Measurements from ENCODE around the gene ACACB.

Gene ACACB

DNA sequence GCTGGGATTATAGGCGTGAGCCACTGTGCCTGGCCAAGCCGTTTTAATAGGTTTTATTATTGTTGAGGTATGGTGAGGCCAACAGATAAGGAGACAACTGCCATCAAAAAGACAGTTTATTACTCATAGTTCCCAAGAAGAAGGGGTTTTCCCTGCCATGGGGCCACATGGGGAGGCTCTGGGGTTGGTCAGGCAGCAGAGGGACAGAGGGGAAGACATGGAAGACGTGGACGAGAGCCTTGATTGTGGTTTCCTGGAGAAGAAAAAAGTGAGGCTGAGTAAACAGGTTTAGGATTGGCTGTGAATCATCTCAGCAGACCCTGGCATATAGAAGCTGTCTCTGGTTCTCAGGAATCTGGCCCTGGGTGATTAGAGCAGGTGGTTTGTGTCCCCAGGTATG lies 122.8 kb downstream of the ACACB start:
- Histone ChIP-seq H3K27ac (ENCODE audit: low read depth, low read length) (no peak overlapping the region), H3K27me3 (ENCODE audit: control insufficient read depth, insufficient read depth, low read length) (no peaks in the 10 kb centered on the region), H3K4me1 (ENCODE audit: control insufficient read depth, insufficient read depth, low read length) (no peaks in the 10 kb centered on the region), H3K4me3 (ENCODE audit: low read depth, low read length) (no peak overlapping the region), H3K36me3 (ENCODE audit: control insufficient read depth, insufficient read depth, low read length) (peaks cover 27% of the 10 kb centered on the region), H3K9ac (ENCODE audit: low read length) (no peak overlapping the region), H3K9me3 (ENCODE audit: control insufficient read depth, insufficient read depth, low read depth, low read length) (no peaks in the 10 kb centered on the region)

DNA sequence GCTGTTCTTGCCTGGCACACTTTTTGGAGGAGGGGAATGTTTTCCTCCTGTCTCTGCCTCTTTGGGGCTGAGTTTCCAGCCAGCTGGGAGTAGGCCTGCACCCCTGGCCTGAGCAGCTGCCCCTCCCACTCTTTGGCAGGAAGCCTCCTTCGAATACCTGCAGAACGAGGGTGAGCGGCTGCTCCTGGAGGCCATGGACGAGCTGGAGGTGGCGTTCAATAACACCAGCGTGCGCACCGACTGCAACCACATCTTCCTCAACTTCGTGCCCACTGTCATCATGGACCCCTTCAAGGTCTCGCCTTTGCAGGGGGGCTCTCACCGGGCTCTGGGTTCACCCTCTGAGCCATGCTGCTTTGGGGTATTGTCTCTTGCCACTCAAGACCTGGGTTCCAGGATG lies 123.3 kb downstream of the ACACB start:
- Histone ChIP-seq H3K27me3 (ENCODE audit: control insufficient read depth, insufficient read depth, low read length) (no peaks in the 10 kb centered on the region), H3K9ac (ENCODE audit: low read length) (no peak overlapping the region), H3K9me3 (ENCODE audit: control insufficient read depth, insufficient read depth, low read depth, low read length) (no peaks in the 10 kb centered on the region), H3K4me3 (ENCODE audit: low read depth, low read length) (no peak overlapping the region), H3K36me3 (ENCODE audit: control insufficient read depth, insufficient read depth, low read length) (peaks cover 27% of the 10 kb centered on the region), H3K27ac (ENCODE audit: low read depth, low read length) (no peak overlapping the region), H3K4me1 (ENCODE audit: control insufficient read depth, insufficient read depth, low read length) (no peaks in the 10 kb centered on the region)

GRCh38 chr12:109240365-109240764 lies 124.0 kb downstream of the ACACB start:
- Histone ChIP-seq H3K4me1 (ENCODE audit: control insufficient read depth, insufficient read depth, low read length) (no peaks in the 10 kb centered on the region), H3K9ac (ENCODE audit: low read length) (no peak overlapping the region), H3K27me3 (ENCODE audit: control insufficient read depth, insufficient read depth, low read length) (no peaks in the 10 kb centered on the region), H3K36me3 (ENCODE audit: control insufficient read depth, insufficient read depth, low read length) (peaks cover 27% of the 10 kb centered on the region), H3K27ac (ENCODE audit: low read depth, low read length) (no peak overlapping the region), H3K4me3 (ENCODE audit: low read depth, low read length) (no peak overlapping the region), H3K9me3 (ENCODE audit: control insufficient read depth, insufficient read depth, low read depth, low read length) (no peaks in the 10 kb centered on the region)

DNA sequence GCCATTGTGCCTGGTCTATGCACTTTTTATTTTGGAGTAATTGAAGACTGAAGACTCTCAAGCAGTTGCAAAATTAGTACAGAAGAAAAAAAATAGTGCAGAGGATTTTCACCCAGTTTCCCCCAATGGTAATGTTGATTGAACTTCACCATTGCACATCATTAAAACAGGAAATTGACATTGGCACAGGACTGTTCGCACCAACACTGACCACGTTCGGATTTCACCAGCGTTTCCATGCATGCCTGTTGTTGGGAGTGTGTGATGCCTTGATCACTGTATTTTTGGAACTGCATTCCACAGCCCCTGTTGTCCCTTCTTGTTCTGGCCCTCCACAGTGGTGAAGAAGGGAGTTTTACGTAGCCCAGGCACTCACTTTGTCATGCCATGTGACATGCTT lies 125.5 kb downstream of the ACACB start:
- no peaks in the 10 kb centered on the region for H3K9me3 ChIP-seq (ENCODE audit: control insufficient read depth, insufficient read depth, low read depth, low read length)
- H3K27ac ChIP-seq (ENCODE audit: low read depth, low read length): no peak overlapping the region
- peaks cover 36% of the 10 kb centered on the region for H3K36me3 ChIP-seq (ENCODE audit: control insufficient read depth, insufficient read depth, low read length)
- no peak overlapping the region for H3K9ac ChIP-seq (ENCODE audit: low read length)
- no peaks in the 10 kb centered on the region for H3K27me3 ChIP-seq (ENCODE audit: control insufficient read depth, insufficient read depth, low read length)
- H3K4me1 ChIP-seq (ENCODE audit: control insufficient read depth, insufficient read depth, low read length): no peaks in the 10 kb centered on the region
- H3K4me3 ChIP-seq (ENCODE audit: low read depth, low read length): no peak overlapping the region

GRCh38 chr12:109244073-109244472 lies 127.7 kb downstream of the ACACB start:
- H3K27ac ChIP-seq (ENCODE audit: low read depth, low read length): no peak overlapping the region
- no peak overlapping the region for H3K9ac ChIP-seq (ENCODE audit: low read length)
- no peaks in the 10 kb centered on the region for H3K4me1 ChIP-seq (ENCODE audit: control insufficient read depth, insufficient read depth, low read length)
- peaks cover 30% of the 10 kb centered on the region for H3K36me3 ChIP-seq (ENCODE audit: control insufficient read depth, insufficient read depth, low read length)
- no peak overlapping the region for H3K4me3 ChIP-seq (ENCODE audit: low read depth, low read length)
- no peaks in the 10 kb centered on the region for H3K9me3 ChIP-seq (ENCODE audit: control insufficient read depth, insufficient read depth, low read depth, low read length)
- H3K27me3 ChIP-seq (ENCODE audit: control insufficient read depth, insufficient read depth, low read length): no peaks in the 10 kb centered on the region

GRCh38 chr12:109246221-109246620 lies 129.8 kb downstream of the ACACB start:
- Histone ChIP-seq H3K27me3 (ENCODE audit: control insufficient read depth, insufficient read depth, low read length) (no peaks in the 10 kb centered on the region), H3K4me1 (ENCODE audit: control insufficient read depth, insufficient read depth, low read length) (no peaks in the 10 kb centered on the region), H3K36me3 (ENCODE audit: control insufficient read depth, insufficient read depth, low read length) (peaks cover 19% of the 10 kb centered on the region), H3K9ac (ENCODE audit: low read length) (no peak overlapping the region), H3K9me3 (ENCODE audit: control insufficient read depth, insufficient read depth, low read depth, low read length) (no peaks in the 10 kb centered on the region), H3K27ac (ENCODE audit: low read depth, low read length) (no peak overlapping the region), H3K4me3 (ENCODE audit: low read depth, low read length) (no peak overlapping the region)

GRCh38 chr12:109247831-109248654 lies 131.7 kb downstream of the ACACB start:
- Histone ChIP-seq H3K27me3 (ENCODE audit: control insufficient read depth, insufficient read depth, low read length) (no peaks in the 10 kb centered on the region), H3K9me3 (ENCODE audit: control insufficient read depth, insufficient read depth, low read depth, low read length) (peaks cover 4% of the 10 kb centered on the region), H3K36me3 (ENCODE audit: control insufficient read depth, insufficient read depth, low read length) (peaks cover 16% of the 10 kb centered on the region; the same call in 1 of the 2 replicates), H3K4me3 (ENCODE audit: low read depth, low read length) (no peak overlapping the region), H3K27ac (ENCODE audit: low read depth, low read length) (no peak overlapping the region), H3K9ac (ENCODE audit: low read length) (no peak overlapping the region), H3K4me1 (ENCODE audit: control insufficient read depth, insufficient read depth, low read length) (no peaks in the 10 kb centered on the region)

DNA sequence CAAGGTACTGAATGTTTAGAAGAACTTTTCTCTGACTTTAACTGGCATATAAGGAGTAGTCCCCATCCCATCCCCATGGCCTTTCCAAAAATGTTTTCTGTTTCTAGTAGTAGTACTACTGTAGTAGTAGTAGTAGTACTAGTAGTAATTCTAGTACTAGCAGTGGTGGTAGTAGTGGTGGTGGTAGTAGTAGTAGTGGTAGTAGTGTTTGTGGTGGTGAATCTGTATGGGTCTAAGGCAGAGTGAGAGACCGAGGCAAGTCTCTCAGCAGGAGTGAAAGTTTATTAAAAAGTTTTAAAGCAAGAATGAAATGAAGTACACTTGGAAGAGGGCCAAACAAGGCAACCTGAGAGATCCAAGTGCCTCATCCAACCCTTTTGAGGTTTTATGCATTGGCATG lies 134.1 kb downstream of the ACACB start:
- no peaks in the 10 kb centered on the region for H3K4me1 ChIP-seq (ENCODE audit: control insufficient read depth, insufficient read depth, low read length)
- H3K27ac ChIP-seq (ENCODE audit: low read depth, low read length): no peak overlapping the region
- H3K9ac ChIP-seq (ENCODE audit: low read length): no peak overlapping the region
- H3K9me3 ChIP-seq (ENCODE audit: control insufficient read depth, insufficient read depth, low read depth, low read length): peaks cover 17% of the 10 kb centered on the region
- H3K36me3 ChIP-seq (ENCODE audit: control insufficient read depth, insufficient read depth, low read length): peaks cover 14% of the 10 kb centered on the region; the same call in 1 of the 2 replicates
- H3K27me3 ChIP-seq (ENCODE audit: control insufficient read depth, insufficient read depth, low read length): no peaks in the 10 kb centered on the region
- no peak overlapping the region for H3K4me3 ChIP-seq (ENCODE audit: low read depth, low read length)

DNA sequence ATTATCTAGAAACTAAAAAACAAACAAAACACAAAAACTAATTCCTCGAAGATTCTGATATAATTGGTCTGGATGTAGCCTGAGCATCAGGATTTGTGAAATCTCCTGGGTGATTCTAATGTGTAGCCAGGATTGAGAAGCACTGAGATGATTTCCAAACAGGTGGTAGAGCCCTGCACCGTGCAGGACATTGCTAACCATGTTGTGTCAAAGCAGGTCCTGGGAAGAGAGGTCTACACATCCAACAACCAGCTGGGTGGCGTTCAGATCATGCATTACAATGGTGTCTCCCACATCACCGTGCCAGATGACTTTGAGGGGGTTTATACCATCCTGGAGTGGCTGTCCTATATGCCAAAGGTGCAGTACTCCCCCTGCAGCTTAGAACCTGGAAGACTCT lies 136.4 kb downstream of the ACACB start:
- Histone ChIP-seq H3K4me3 (ENCODE audit: low read depth, low read length) (no peak overlapping the region), H3K9ac (ENCODE audit: low read length) (no peak overlapping the region), H3K27me3 (ENCODE audit: control insufficient read depth, insufficient read depth, low read length) (no peaks in the 10 kb centered on the region), H3K9me3 (ENCODE audit: control insufficient read depth, insufficient read depth, low read depth, low read length) (peaks cover 17% of the 10 kb centered on the region), H3K27ac (ENCODE audit: low read depth, low read length) (no peak overlapping the region), H3K4me1 (ENCODE audit: control insufficient read depth, insufficient read depth, low read length) (no peaks in the 10 kb centered on the region), H3K36me3 (ENCODE audit: control insufficient read depth, insufficient read depth, low read length) (peaks cover 5% of the 10 kb centered on the region; the same call in 1 of the 2 replicates)

DNA sequence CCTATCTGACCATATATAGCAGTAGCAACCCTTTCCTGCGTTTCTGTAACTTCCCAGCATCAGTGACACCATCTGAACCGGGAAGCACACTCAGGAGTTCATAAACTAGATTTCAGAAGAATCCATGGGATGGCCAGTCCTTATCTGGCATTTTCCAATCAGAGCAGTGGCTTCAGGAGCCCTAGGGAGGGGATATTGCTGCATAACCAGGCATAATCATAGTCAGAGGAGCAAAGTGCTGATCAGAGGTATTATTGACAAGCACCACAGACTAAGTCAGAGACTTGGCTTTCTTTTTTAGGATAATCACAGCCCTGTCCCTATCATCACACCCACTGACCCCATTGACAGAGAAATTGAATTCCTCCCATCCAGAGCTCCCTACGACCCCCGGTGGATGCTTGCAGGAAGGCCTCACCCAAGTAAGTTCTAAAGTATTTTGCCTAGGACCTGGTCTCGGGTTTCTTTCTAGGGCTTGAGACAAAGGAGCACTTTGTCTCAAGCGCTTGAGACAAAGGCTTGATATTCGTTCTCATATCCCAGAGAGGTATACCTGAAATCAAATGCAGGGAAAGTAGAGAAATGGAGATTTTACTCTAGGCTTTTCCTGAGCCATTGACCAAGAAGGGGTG lies 137.6 kb downstream of the ACACB start:
- Histone ChIP-seq H3K27me3 (ENCODE audit: control insufficient read depth, insufficient read depth, low read length) (no peaks in the 10 kb centered on the region), H3K27ac (ENCODE audit: low read depth, low read length) (no peak overlapping the region), H3K9me3 (ENCODE audit: control insufficient read depth, insufficient read depth, low read depth, low read length) (peaks cover 17% of the 10 kb centered on the region), H3K9ac (ENCODE audit: low read length) (no peak overlapping the region), H3K4me3 (ENCODE audit: low read depth, low read length) (no peak overlapping the region), H3K4me1 (ENCODE audit: control insufficient read depth, insufficient read depth, low read length) (no peaks in the 10 kb centered on the region), H3K36me3 (ENCODE audit: control insufficient read depth, insufficient read depth, low read length) (peaks cover 5% of the 10 kb centered on the region; the same call in 1 of the 2 replicates)

- no peak overlapping the region for H3K9ac ChIP-seq (ENCODE audit: low read length)
- H3K27me3 ChIP-seq (ENCODE audit: control insufficient read depth, insufficient read depth, low read length): no peaks in the 10 kb centered on the region
- H3K36me3 ChIP-seq (ENCODE audit: control insufficient read depth, insufficient read depth, low read length): peaks cover 9% of the 10 kb centered on the region; the same call in 1 of the 2 replicates
- H3K4me1 ChIP-seq (ENCODE audit: control insufficient read depth, insufficient read depth, low read length): no peaks in the 10 kb centered on the region; the same call in 1 of the 2 replicates
- H3K27ac ChIP-seq (ENCODE audit: low read depth, low read length): no peak overlapping the region
- H3K9me3 ChIP-seq (ENCODE audit: control insufficient read depth, insufficient read depth, low read depth, low read length): peaks cover 17% of the 10 kb centered on the region
- H3K4me3 ChIP-seq (ENCODE audit: low read depth, low read length): no peak overlapping the region
Measured at GRCh38 chr12:109255377-109255776, 139.0 kb downstream of the ACACB start.

Data from HUES6 (cell line).